IMR-90 (cell line): ENCODE data around the gene INF2. TPM values are rescaled to one million over a fixed set of nuclear protein-coding genes. Genes with fewer than 3 reads are reported as not detected.

Experiments used
- ATAC-seq: fragments of 200-7000 bp; cut with Tn5 transposase; 2 replicates; pipeline ENCODE4 v1.9.1; 2020; ENCODE audit warnings: low read depth, mild to moderate bottlenecking, moderate library complexity
- BruUV-seq: library from RNA; stranded (reverse); fragments of 400-500 nt; replicated peaks from 2 replicates; lab custom pipeline; 2021; lab: Mats Ljungman, UMichigan
- CTCF ChIA-PET: fragments of 300-600 bp; formaldehyde crosslinking; extraction: SDS; loops from one replicate; lab custom pipeline; 2021; ENCODE audit warnings: antibody characterized with exemption; lab: Yijun Ruan, JAX
- POLR2A ChIA-PET: fragments of 300-600 bp; sonication (Branson Sonifier 250); formaldehyde crosslinking; loops from one replicate; lab custom pipeline; 2022; ENCODE audit warnings: antibody characterized with exemption; ENCODE audit not compliant: unreplicated experiment; lab: Charles Lee
- DNase-seq: peaks from one replicate; pipeline ENCODE4 v3.0.0; 2013
- H2AFZ ChIP-seq: replicated peaks from 2 replicates; pipeline ENCODE3; 2013; ENCODE audit warnings: low read length, mild to moderate bottlenecking; ENCODE audit not compliant: poor library complexity
- H2AK5ac ChIP-seq: 2 replicates; pipeline ENCODE4 v1.6.1; 2013; ENCODE audit warnings: low read depth, low read length, inconsistent platforms
- H2AK9ac ChIP-seq: replicated peaks from 2 replicates; pipeline ENCODE3; 2013; ENCODE audit warnings: mild to moderate bottlenecking, low read depth, low read length, moderate library complexity; ENCODE audit not compliant: poor library complexity
- H2BK120ac ChIP-seq: 2 replicates; pipeline ENCODE4 v1.6.1; 2013; ENCODE audit warnings: low read depth, low read length, inconsistent platforms
- H2BK15ac ChIP-seq: 3 replicates; pipeline ENCODE4 v1.6.1; 2013; ENCODE audit warnings: low read depth, low read length, inconsistent platforms
- H2BK20ac ChIP-seq: 2 replicates; pipeline ENCODE4 v1.6.1; 2013; ENCODE audit warnings: low read depth, mild to moderate bottlenecking, inconsistent platforms, low read length, moderate library complexity
- H2BK5ac ChIP-seq: 2 replicates; pipeline ENCODE4 v1.6.1; 2013; ENCODE audit warnings: mild to moderate bottlenecking, low read depth, low read length, inconsistent platforms; ENCODE audit not compliant: poor library complexity, severe bottlenecking
- H3K14ac ChIP-seq: replicated peaks from 2 replicates; pipeline ENCODE4 v1.6.1; 2013; ENCODE audit warnings: low read depth, low read length, inconsistent platforms
- H3K18ac ChIP-seq: 2 replicates; pipeline ENCODE4 v1.6.1; 2013; ENCODE audit warnings: low read depth, low read length, control low read depth
- H3K23ac ChIP-seq: 2 replicates; pipeline ENCODE4 v1.6.1; 2013; ENCODE audit warnings: low read depth, low read length, inconsistent platforms
- H3K27ac ChIP-seq: 2 replicates; pipeline ENCODE4 v1.5.1; 2013; ENCODE audit warnings: mild to moderate bottlenecking, control low read depth, low read length; ENCODE audit not compliant: insufficient read depth
- H3K27me3 ChIP-seq: 2 replicates; pipeline ENCODE4 v1.6.1; 2013; ENCODE audit warnings: low read length; ENCODE audit not compliant: control insufficient read depth, insufficient read depth
- H3K36me3 ChIP-seq: 2 replicates; pipeline ENCODE4 v1.6.1; 2013; ENCODE audit warnings: low read length, mixed read lengths; ENCODE audit not compliant: control insufficient read depth, insufficient read depth
- H3K4ac ChIP-seq: 2 replicates; pipeline ENCODE4 v1.6.1; 2013; ENCODE audit warnings: low read depth, low read length, inconsistent platforms
- H3K4me1 ChIP-seq: 2 replicates; pipeline ENCODE4 v1.6.1; 2013; ENCODE audit warnings: low read length, mixed read lengths; ENCODE audit not compliant: control insufficient read depth, insufficient read depth
- H3K4me2 ChIP-seq: 2 replicates; pipeline ENCODE4 v1.6.1; 2013; ENCODE audit warnings: low read depth, mild to moderate bottlenecking, control low read depth, low read length, moderate library complexity
- H3K4me3 ChIP-seq: 2 replicates; pipeline ENCODE4 v1.5.1; 2013; ENCODE audit warnings: low read depth, mild to moderate bottlenecking, control low read depth, low read length, moderate library complexity; ENCODE audit not compliant: insufficient read depth
- H3K56ac ChIP-seq: 2 replicates; pipeline ENCODE4 v1.6.1; 2013; ENCODE audit warnings: low read length, inconsistent platforms; ENCODE audit not compliant: insufficient read depth; ENCODE audit errors: extremely low read depth
- H3K79me1 ChIP-seq, 2 experiments: 2 replicates each; pipeline ENCODE4 v1.6.1; 2013; ENCODE audit warnings: low read length in 2 of 2, inconsistent platforms in 1 of 2, low read depth in 1 of 2
- H3K9ac ChIP-seq: 2 replicates; pipeline ENCODE4 v1.6.1; 2013; ENCODE audit warnings: low read depth, low read length, control low read depth
- H3K9me1 ChIP-seq: 2 replicates; pipeline ENCODE4 v1.6.1; 2013; ENCODE audit warnings: low read length, inconsistent platforms; ENCODE audit not compliant: insufficient read depth
- H3K9me3 ChIP-seq: 2 replicates; pipeline ENCODE4 v1.6.1; 2013; ENCODE audit warnings: low read length; ENCODE audit not compliant: control insufficient read depth, insufficient read depth
- H4K20me1 ChIP-seq: 2 replicates; pipeline ENCODE4 v1.6.1; 2013; ENCODE audit warnings: low read length, inconsistent platforms; ENCODE audit not compliant: insufficient read depth
- H4K5ac ChIP-seq: 2 replicates; pipeline ENCODE4 v1.6.1; 2013; ENCODE audit warnings: mild to moderate bottlenecking, low read depth, low read length, control low read depth
- H4K8ac ChIP-seq, 2 experiments: 2 replicates each; pipeline ENCODE4 v1.6.1; 2013; ENCODE audit warnings: low read depth in 2 of 2, low read length in 2 of 2, control low read depth in 1 of 2, inconsistent platforms in 1 of 2
- H4K91ac ChIP-seq: 2 replicates; pipeline ENCODE4 v1.6.1; 2013; ENCODE audit warnings: low read depth, low read length, inconsistent platforms; ENCODE audit not compliant: insufficient read depth
- BHLHE40 ChIP-seq: fragments of 150-350 bp; IDR thresholded peaks from 2 replicates; pipeline ENCODE4 v1.6.1; 2016; ENCODE audit warnings: mild to moderate bottlenecking, low read depth, low read length
- CEBPB ChIP-seq: IDR thresholded peaks from 2 replicates; pipeline ENCODE4 v1.6.1; 2012; ENCODE audit warnings: low read depth, low read length, improper control_type of control experiment
- CHD1 ChIP-seq: IDR thresholded peaks from 2 replicates; pipeline ENCODE4 v1.6.1; 2012; ENCODE audit warnings: low read depth, low read length, improper control_type of control experiment
- CTCF ChIP-seq: conservative IDR thresholded peaks from 2 replicates; pipeline ENCODE4 v1.5.1; 2012; ENCODE audit warnings: mild to moderate bottlenecking, low read depth, low read length, improper control_type of control experiment
- ELK1 ChIP-seq: fragments of 150-350 bp; IDR thresholded peaks from 2 replicates; pipeline ENCODE4 v1.6.1; 2016; ENCODE audit warnings: low read depth, mild to moderate bottlenecking, low read length, moderate library complexity, borderline replicate concordance
- FOS ChIP-seq: fragments of 150-350 bp; IDR thresholded peaks from 2 replicates; pipeline ENCODE4 v1.6.1; 2016; ENCODE audit warnings: low read depth, low read length
- MAFK ChIP-seq: IDR thresholded peaks from 2 replicates; pipeline ENCODE4 v1.6.1; 2012; ENCODE audit warnings: low read depth, low read length, improper control_type of control experiment
- MAZ ChIP-seq: IDR thresholded peaks from 2 replicates; pipeline ENCODE4 v1.6.1; 2012; ENCODE audit warnings: low read depth, mild to moderate bottlenecking, low read length, improper control_type of control experiment, moderate library complexity, borderline replicate concordance
- MXI1 ChIP-seq: IDR thresholded peaks from 2 replicates; pipeline ENCODE4 v1.6.1; 2012; ENCODE audit warnings: low read depth, mild to moderate bottlenecking, low read length, moderate library complexity, borderline replicate concordance
- NFE2L2 ChIP-seq: fragments of 150-350 bp; IDR thresholded peaks from 2 replicates; pipeline ENCODE4 v1.6.1; 2016; ENCODE audit warnings: low read depth, mild to moderate bottlenecking, low read length
- POLR2A ChIP-seq: IDR thresholded peaks from 2 replicates; pipeline ENCODE4 v1.6.1; 2012; ENCODE audit warnings: mild to moderate bottlenecking, low read depth, low read length
- RAD21 ChIP-seq: IDR thresholded peaks from 2 replicates; pipeline ENCODE4 v1.6.1; 2012; ENCODE audit warnings: low read length, improper control_type of control experiment
- RCOR1 ChIP-seq: IDR thresholded peaks from 2 replicates; pipeline ENCODE4 v1.6.1; 2012; ENCODE audit warnings: mild to moderate bottlenecking, low read length, improper control_type of control experiment; ENCODE audit not compliant: insufficient replicate concordance
- RFX5 ChIP-seq: IDR thresholded peaks from 2 replicates; pipeline ENCODE4 v1.8.0; 2012; ENCODE audit warnings: low read depth, mild to moderate bottlenecking, low read length, moderate library complexity
- SMC3 ChIP-seq: fragments of 150-350 bp; IDR thresholded peaks from 2 replicates; pipeline ENCODE4 v1.6.1; 2016; ENCODE audit warnings: low read depth, mild to moderate bottlenecking, antibody characterized with exemption, low read length, moderate library complexity
- WGBS, 2 experiments: methylation state at CpG; one replicate each; pipeline versions ENCODE4 v1.1.5 to v1.1.7; 2013; ENCODE audit warnings: missing lambda C conversion rate in 2 of 2; ENCODE audit not compliant: insufficient read length in 1 of 2; ENCODE audit errors: extremely low coverage in 2 of 2; 5-methylcytosine and 5-hydroxymethylcytosine counted together
- dilution Hi-C: fragments of 300-500 bp; cut with HindIII; formaldehyde crosslinking; loops from one replicate; pipeline ENCODE4 v1.14.3; 2018; ENCODE audit warnings: low sequenced_read_pairs; ENCODE audit not compliant: unreplicated experiment
- in situ Hi-C: fragments of 300-500 bp; cut with MboI; formaldehyde crosslinking; loops from 3 replicates; pipeline ENCODE4 v1.14.3; 2019; ENCODE audit warnings: low sequenced_read_pairs, inconsistent platforms, mixed read lengths
- intact Hi-C: fragments of 100-400 bp; cut with micrococcal nuclease; formaldehyde crosslinking; loops from 2 replicates; pipeline ENCODE4 v1.10.0; 2022
- polyA plus RNA-seq, 3 experiments: library from polyadenylated mRNA; depleted of rRNA; stranded (reverse); fragments of >200 nt; gene quantifications; 2 replicates each; pipeline ENCODE4 v1.2.3, GENCODE V29; 2012; ENCODE audit warnings: low replicate concordance in 1 of 3
- total RNA-seq: library from RNA; depleted of rRNA; stranded (reverse); fragments of >200 nt; gene quantifications from 2 replicates; pipeline ENCODE4 v1.2.3, GENCODE V29; 2012
- TF ChIP-seq, protein P1 (sequence below): fragments of 150-350 bp; IDR thresholded peaks from 2 replicates; pipeline ENCODE4 v1.6.1; 2017; ENCODE audit warnings: mild to moderate bottlenecking, antibody characterized with exemption, low read length, low read depth

The INF2 gene
- total and polyA plus RNA-seq, 2 of the 4 experiments (the other 2 are of a cell fraction), result 16.8 to 62.1 TPM

DNA sequence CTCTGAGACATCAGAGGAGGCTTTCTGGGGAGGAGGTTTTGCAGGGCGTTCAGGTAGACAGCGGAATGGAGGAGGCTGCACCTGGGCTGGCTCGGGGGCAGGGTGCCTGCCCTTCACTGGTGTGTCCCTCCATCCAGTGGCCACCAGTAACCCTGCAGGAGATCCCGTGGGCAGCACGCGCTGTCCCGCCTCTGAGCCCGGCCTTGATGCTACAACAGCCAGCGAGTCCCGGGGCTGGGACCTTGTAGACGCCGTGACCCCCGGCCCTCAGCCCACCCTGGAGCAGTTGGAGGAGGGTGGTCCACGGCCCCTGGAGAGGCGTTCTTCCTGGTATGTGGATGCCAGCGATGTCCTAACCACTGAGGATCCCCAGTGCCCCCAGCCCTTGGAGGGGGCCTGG is 24.6 kb downstream of the INF2 start:
- H3K4me3 ChIP-seq, result no peak overlapping the region
- H3K4me2 ChIP-seq, result no peak overlapping the region
- 100% methylated on average over 1 of the region's 16 CpGs; no CpG with 5 or more reads in 1 of the 2 experiments for WGBS, 2 experiments
- in situ Hi-C loops, result no loop called here
- H3K9ac ChIP-seq, result no peak overlapping the region
- H2AK5ac ChIP-seq, result no peak overlapping the region
- no peaks in the 10 kb centered on the region for H3K4me1 ChIP-seq
- no peak for DNase-seq
- peaks cover 4 to 5% of the 10 kb centered on the region in 2 experiments; a peak in 2 of 4 replicates for H3K79me1 ChIP-seq
- TF ChIP-seq MAFK (no peak), CEBPB (no peak), RAD21 (no peak), FOS (no peak), MXI1 (no peak), NFE2L2 (no peak), CHD1 (no peak), MAZ (no peak), SMC3 (no peak), RCOR1 (no peak), ELK1 (no peak), CTCF (no peak), BHLHE40 (no peak), POLR2A (no peak), RFX5 (no peak)
- TF ChIP-seq, protein P1, sequence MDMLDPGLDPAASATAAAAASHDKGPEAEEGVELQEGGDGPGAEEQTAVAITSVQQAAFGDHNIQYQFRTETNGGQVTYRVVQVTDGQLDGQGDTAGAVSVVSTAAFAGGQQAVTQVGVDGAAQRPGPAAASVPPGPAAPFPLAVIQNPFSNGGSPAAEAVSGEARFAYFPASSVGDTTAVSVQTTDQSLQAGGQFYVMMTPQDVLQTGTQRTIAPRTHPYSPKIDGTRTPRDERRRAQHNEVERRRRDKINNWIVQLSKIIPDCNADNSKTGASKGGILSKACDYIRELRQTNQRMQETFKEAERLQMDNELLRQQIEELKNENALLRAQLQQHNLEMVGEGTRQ, result no peak
- H3K9me1 ChIP-seq, result no peaks in the 10 kb centered on the region
- H3K14ac ChIP-seq, result no peak overlapping the region
- no peak overlapping the region for H3K23ac ChIP-seq
- intact Hi-C loops, result no loop called here
- no peak overlapping the region for H2BK5ac ChIP-seq
- H4K91ac ChIP-seq, result no peak overlapping the region
- no peaks in the 10 kb centered on the region for H3K9me3 ChIP-seq
- POLR2A ChIA-PET, result no interaction called here
- no peak overlapping the region for H3K18ac ChIP-seq
- H3K56ac ChIP-seq, result no peak overlapping the region
- no peak overlapping the region for H4K8ac ChIP-seq
- H3K27me3 ChIP-seq, result no peaks in the 10 kb centered on the region
- no peak overlapping the region for H2BK20ac ChIP-seq
- H2BK120ac ChIP-seq, result no peak overlapping the region
- no peak overlapping the region for H2AK9ac ChIP-seq
- no peak overlapping the region for H2AFZ ChIP-seq
- CTCF ChIA-PET, result no interaction called here
- H4K5ac ChIP-seq, result no peak overlapping the region
- no peak overlapping the region for H3K4ac ChIP-seq
- dilution Hi-C loops, result no loop called here
- H4K20me1 ChIP-seq, result peaks cover under 1% of the 10 kb centered on the region; the same call in 1 of the 2 replicates
- H3K36me3 ChIP-seq, result peaks cover 69% of the 10 kb centered on the region
- no peak overlapping the region for H2BK15ac ChIP-seq
- no peak for ATAC-seq
- no TSS peak for BruUV-seq
- no peak overlapping the region for H3K27ac ChIP-seq
